H1 (cell line): ENCODE data around the gene PRMT1. TPM values are rescaled to one million over a fixed set of nuclear protein-coding genes. Genes with fewer than 3 reads are reported as not detected.

Experiments used
- CTCF ChIA-PET: fragments of 300-600 bp; sonication (Branson Sonifier 250); formaldehyde crosslinking; loops from one replicate; lab custom pipeline; 2021; ENCODE audit not compliant: partially characterized antibody; lab: Charles Lee
- POLR2A ChIA-PET: fragments of 300-600 bp; sonication (Branson Sonifier 250); formaldehyde crosslinking; loops from one replicate; lab custom pipeline; 2021; ENCODE audit warnings: inconsistent platforms; ENCODE audit not compliant: partially characterized antibody; lab: Charles Lee
- DNase-seq, 2 experiments: peaks; one replicate each; pipeline versions ENCODE4 v3.0.0 to v3.0.0-alpha.2; 2010 to 2022; ENCODE audit warnings: low spot score in 2 of 2, low read depth in 1 of 2, mixed read lengths in 1 of 2
- FAIRE-seq: peaks from 2 replicates; lab custom pipeline; 2011; peaks lifted over from hg19 to GRCh38; lab: Jason Lieb, UNC
- H2AFZ ChIP-seq: 2 replicates; pipeline ENCODE4 v1.8.1; 2012; ENCODE audit warnings: low read length, inconsistent platforms
- H2AK5ac ChIP-seq: 2 replicates; pipeline ENCODE4 v1.6.1; 2013; ENCODE audit warnings: low read depth, low read length
- H2BK120ac ChIP-seq: replicated peaks from 2 replicates; pipeline ENCODE3; 2013; ENCODE audit warnings: low read depth, low read length, inconsistent platforms
- H2BK12ac ChIP-seq: 2 replicates; pipeline ENCODE4 v1.6.1; 2013; ENCODE audit warnings: low read depth, low read length
- H2BK15ac ChIP-seq: 2 replicates; pipeline ENCODE4 v1.6.1; 2013; ENCODE audit warnings: low read length
- H2BK20ac ChIP-seq: 2 replicates; pipeline ENCODE4 v1.6.1; 2013; ENCODE audit warnings: low read length
- H2BK5ac ChIP-seq: 2 replicates; pipeline ENCODE4 v1.6.1; 2013; ENCODE audit warnings: low read depth, low read length
- H3K14ac ChIP-seq: 2 replicates; pipeline ENCODE4 v1.6.1; 2013; ENCODE audit warnings: inconsistent platforms; ENCODE audit not compliant: insufficient read length
- H3K18ac ChIP-seq: 2 replicates; pipeline ENCODE4 v1.6.1; 2013; ENCODE audit warnings: low read length; ENCODE audit errors: extremely low read depth
- H3K23ac ChIP-seq: 2 replicates; pipeline ENCODE4 v1.6.1; 2013; ENCODE audit warnings: inconsistent platforms; ENCODE audit not compliant: insufficient read length
- H3K23me2 ChIP-seq: 2 replicates; pipeline ENCODE4 v1.6.1; 2013; ENCODE audit warnings: low read depth, low read length
- H3K27ac ChIP-seq: 2 replicates; pipeline ENCODE4 v1.6.1; 2011; ENCODE audit warnings: low read depth, low read length, inconsistent platforms
- H3K27me3 ChIP-seq, 4 experiments: replicated peaks in 1 of 4; 1 replicate in 1 of 4; 2 replicates in 3 of 4; pipeline versions ENCODE4 v1.6.1 to v1.8.1; 2011 to 2013; ENCODE audit warnings: low read length in 3 of 4, mild to moderate bottlenecking in 3 of 4, inconsistent platforms in 2 of 4, mixed read lengths in 2 of 4, moderate library complexity in 1 of 4; ENCODE audit not compliant: control insufficient read depth in 3 of 4, insufficient read depth in 3 of 4; ENCODE audit errors: extremely low read depth in 1 of 4
- H3K36me3 ChIP-seq, 4 experiments: 2 replicates each; pipeline versions ENCODE4 v1.6.1 to v1.8.1; 2011 to 2013; ENCODE audit warnings: mild to moderate bottlenecking in 4 of 4, low read length in 3 of 4, moderate library complexity in 2 of 4, control low read depth in 1 of 4, inconsistent platforms in 1 of 4; ENCODE audit not compliant: insufficient read depth in 4 of 4, control insufficient read depth in 2 of 4
- H3K4ac ChIP-seq: replicated peaks from 2 replicates; pipeline ENCODE3; 2013; ENCODE audit warnings: low read length, low read depth, mixed read lengths, inconsistent platforms; ENCODE audit not compliant: insufficient read length
- H3K4me1 ChIP-seq, 4 experiments: replicated peaks in 1 of 4; 1 replicate in 1 of 4; 2 replicates in 3 of 4; pipeline versions ENCODE4 v1.6.1 to v1.8.1; 2011 to 2013; ENCODE audit warnings: low read length in 3 of 4, inconsistent platforms in 2 of 4, mixed read lengths in 1 of 4; ENCODE audit not compliant: insufficient read depth in 4 of 4, control insufficient read depth in 3 of 4
- H3K4me2 ChIP-seq, 2 experiments: 2 replicates each; pipeline versions ENCODE4 v1.6.1 to v1.8.1; 2011 to 2013; ENCODE audit warnings: low read depth in 2 of 2, low read length in 2 of 2, control low read depth in 1 of 2, inconsistent platforms in 1 of 2, mild to moderate bottlenecking in 1 of 2; ENCODE audit not compliant: insufficient read depth in 1 of 2
- H3K4me3 ChIP-seq, 4 experiments: fragments of 200-600, 300-600 bp in 1 of 4; sonication (generic), shearing (Covaris generic), sonication (Bioruptor Twin) in 1 of 4; 2 replicates each; pipeline versions ENCODE4 v1.5.1 to v1.8.1; 2011 to 2016; ENCODE audit warnings: low read length in 4 of 4, low read depth in 3 of 4, control low read depth in 2 of 4, inconsistent platforms in 2 of 4, mild to moderate bottlenecking in 2 of 4, mixed read lengths in 1 of 4, moderate library complexity in 1 of 4; ENCODE audit not compliant: insufficient read depth in 2 of 4; ENCODE audit errors: extremely low read depth in 1 of 4
- H3K56ac ChIP-seq: replicated peaks from 2 replicates; pipeline ENCODE3; 2013; ENCODE audit warnings: low read depth, mild to moderate bottlenecking, mixed read lengths, low read length, inconsistent platforms; ENCODE audit not compliant: insufficient read length
- H3K79me1 ChIP-seq: 2 replicates; pipeline ENCODE4 v1.6.1; 2013; ENCODE audit warnings: low read depth, low read length, control low read depth
- H3K79me2 ChIP-seq, 2 experiments: 2 replicates each; pipeline versions ENCODE4 v1.6.1 to v1.8.1; 2012 to 2013; ENCODE audit warnings: low read length in 2 of 2, mild to moderate bottlenecking in 2 of 2, inconsistent platforms in 1 of 2; ENCODE audit not compliant: insufficient read depth in 2 of 2, control insufficient read depth in 1 of 2
- H3K9ac ChIP-seq, 4 experiments: replicated peaks in 1 of 4; 1 replicate in 1 of 4; 2 replicates in 3 of 4; pipeline versions ENCODE4 v1.6.1 to v1.8.1; 2011 to 2013; ENCODE audit warnings: low read depth in 3 of 4, low read length in 3 of 4, control low read depth in 2 of 4, mild to moderate bottlenecking in 2 of 4, moderate library complexity in 2 of 4, inconsistent platforms in 1 of 4; ENCODE audit errors: extremely low read depth in 1 of 4
- H3K9me3 ChIP-seq, 2 experiments: 2 replicates each; pipeline versions ENCODE4 v1.6.1 to v1.8.1; 2012 to 2013; ENCODE audit warnings: mild to moderate bottlenecking in 2 of 2, moderate library complexity in 2 of 2, control low read depth in 1 of 2, inconsistent platforms in 1 of 2, low read depth in 1 of 2, low read length in 1 of 2, mixed read lengths in 1 of 2; ENCODE audit not compliant: insufficient read depth in 2 of 2
- H4K20me1 ChIP-seq, 2 experiments: replicated peaks in 1 of 2; 2 replicates each; pipeline versions ENCODE3 to v1.8.1; 2011 to 2013; ENCODE audit warnings: inconsistent platforms in 2 of 2, low read length in 2 of 2, mild to moderate bottlenecking in 1 of 2; ENCODE audit not compliant: insufficient read depth in 2 of 2, control insufficient read depth in 1 of 2
- H4K5ac ChIP-seq: 2 replicates; pipeline ENCODE4 v1.6.1; 2013; ENCODE audit warnings: low read length, low read depth, mixed read lengths, inconsistent platforms; ENCODE audit not compliant: insufficient read length
- H4K8ac ChIP-seq: 2 replicates; pipeline ENCODE4 v1.8.0; 2013; ENCODE audit warnings: mild to moderate bottlenecking, moderate library complexity, low read length, inconsistent platforms; ENCODE audit not compliant: insufficient read depth; ENCODE audit errors: extremely low read depth
- H4K91ac ChIP-seq: replicated peaks from 2 replicates; pipeline ENCODE3; 2013; ENCODE audit warnings: low read length, mixed read lengths, inconsistent platforms; ENCODE audit not compliant: insufficient read length
- KDM4A ChIP-seq: IDR thresholded peaks from one replicate; pipeline ENCODE4 v1.7.1; 2012; ENCODE audit warnings: low read depth, mild to moderate bottlenecking, moderate library complexity, low read length, inconsistent platforms; ENCODE audit not compliant: severe bottlenecking
- POLR2AphosphoS5 ChIP-seq: IDR thresholded peaks from 2 replicates; pipeline ENCODE4 v1.6.1; 2011; ENCODE audit warnings: low read depth, low read length
- WGBS, 2 experiments: shearing (Covaris generic) in 1 of 2; methylation state at CpG; one replicate each; pipeline versions ENCODE4 v1.1.6 to v1.1.7; 2013 to 2015; ENCODE audit warnings: low lambda C conversion rate in 2 of 2, mixed read lengths in 2 of 2, inconsistent platforms in 1 of 2, low coverage in 1 of 2, missing lambda C conversion rate in 1 of 2; ENCODE audit not compliant: insufficient replicate concordance in 2 of 2, insufficient coverage in 1 of 2, insufficient read length in 1 of 2; ENCODE audit errors: extremely low coverage in 1 of 2, missing lambda C conversion rate in 1 of 2; 5-methylcytosine and 5-hydroxymethylcytosine counted together
- polyA plus RNA-seq, 7 experiments: library from polyadenylated mRNA; depleted of rRNA in 3 of 7; stranded (reverse) in 5 of 7; unstranded in 2 of 7; fragments of >200 nt in 5 of 7; fragments of 200-250 nt in 2 of 7; gene quantifications; 1 replicate in 5 of 7; 2 replicates in 1 of 7; 4 replicates in 1 of 7; pipeline versions ENCODE4 v1.2.1 to v1.2.3, GENCODE V29; 2011 to 2013; ENCODE audit warnings: missing spikeins in 2 of 7, mixed read lengths in 2 of 7
- total RNA-seq: library from RNA; stranded (reverse); fragmentation: NEBNext Ultra II Directional; extraction: Animal tissue kit (Norgen Biotek cat#: 25700); gene quantifications from 2 replicates; pipeline ENCODE4 v1.2.1, GENCODE V29; 2021

The PRMT1 gene
- total and polyA plus RNA-seq, 2 of the 8 experiments (the other 6 are each of a cell fraction or from before 2014, with no cell fraction given) = 561 to 1,215 TPM

DNA sequence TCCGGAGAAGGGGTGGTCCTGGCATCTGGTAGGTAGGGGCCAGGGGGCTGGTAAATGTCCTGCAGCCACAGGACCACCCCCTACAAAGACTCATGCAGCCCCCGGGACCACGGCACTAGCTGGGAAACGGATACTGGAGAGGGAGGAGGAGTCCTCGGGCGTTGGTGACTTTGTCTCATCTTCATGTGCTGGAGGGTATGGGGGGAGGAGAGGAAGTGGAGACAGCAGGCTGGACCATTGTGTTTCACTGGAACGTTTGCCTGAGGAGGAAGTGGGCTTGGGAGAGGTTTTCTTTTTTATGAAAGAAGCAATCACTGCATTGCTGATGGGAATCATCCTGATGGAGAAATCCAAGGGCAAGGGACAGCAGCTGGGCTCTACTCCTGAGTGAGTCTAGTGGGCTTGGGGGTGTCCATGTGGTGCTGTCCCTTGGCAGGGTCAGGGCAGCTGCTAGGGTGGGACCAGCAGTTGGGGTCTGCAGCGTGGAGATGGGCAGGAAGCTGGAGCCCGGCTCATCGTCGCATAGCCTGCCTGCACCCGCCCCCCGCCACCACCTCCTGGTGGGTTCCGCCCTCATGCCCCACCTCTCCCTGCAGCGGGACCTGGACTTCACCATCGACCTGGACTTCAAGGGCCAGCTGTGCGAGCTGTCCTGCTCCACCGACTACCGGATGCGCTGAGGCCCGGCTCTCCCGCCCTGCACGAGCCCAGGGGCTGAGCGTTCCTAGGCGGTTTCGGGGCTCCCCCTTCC is 10.7 kb downstream of the PRMT1 start:
- Histone ChIP-seq H3K4me1 (peaks cover 0 to 25% (median 15%) of the 10 kb centered on the region in 4 experiments; a peak in 6 of 7 replicates), H2BK15ac (no peak overlapping the region), H2BK5ac (no peak overlapping the region; the same call in 1 of the 2 replicates), H2BK12ac (no peak overlapping the region), H3K79me1 (peaks cover 10% of the 10 kb centered on the region; the same call in 1 of the 2 replicates), H3K4me3 (no peak overlapping the region), H4K8ac (no peak overlapping the region), H4K91ac (no peak overlapping the region), H2BK20ac (no peak overlapping the region), H2BK120ac (no peak overlapping the region), H3K56ac (no peak overlapping the region), H3K9me3 (no peaks in the 10 kb centered on the region), H3K14ac (no peak overlapping the region), H3K23ac (no peak overlapping the region), H3K27ac (no peak overlapping the region), H4K5ac (no peak overlapping the region), H4K20me1 (peaks cover 20 to 37% of the 10 kb centered on the region in 2 experiments), H3K4me2 (peak overlapping the region in 1 of 2 experiments; percentile 36; a peak in 2 of 4 replicates), H3K23me2 (peaks cover 20% of the 10 kb centered on the region), H3K4ac (no peak overlapping the region), H3K36me3 (peaks cover 16 to 44% (median 29%) of the 10 kb centered on the region in 4 experiments), H3K79me2 (peaks cover 0 to 10% of the 10 kb centered on the region in 2 experiments; a peak in 1 of 4 replicates), H3K18ac (peak overlapping the region; percentile 19; the same call in 1 of the 2 replicates), H3K9ac (no peak overlapping the region), H2AK5ac (no peak overlapping the region), H3K27me3 (no peaks in the 10 kb centered on the region), H2AFZ (no peak overlapping the region)
- no peak for FAIRE-seq
- TF ChIP-seq KDM4A = no peak
- peak; percentile 60 for TF ChIP-seq POLR2AphosphoS5
- DNase-seq = no peak
- ChIA-PET CTCF (interaction anchor here (1.1 to 2.2 kb wide), 6 partner anchors 9 to 117 kb away, joined by 3 to 11 read pairs (median 4); no protein-coding TSS in a partner anchor), POLR2A (interaction anchor here (0.6 to 12.2 kb wide), 14 partner anchors 9 to 191 kb away, joined by 3 to 168 read pairs (median 4); partner anchors contain the start of genes PRMT1, PTOV1 and RPS11)
- WGBS, 2 experiments = 84% methylated on average over 20 of the region's 26 CpGs; no CpG with 5 or more reads in 1 of the 2 experiments
